Measurements from ENCODE around the gene PRUNE2. TPM values are rescaled to one million over a fixed set of nuclear protein-coding genes. Genes with fewer than 3 reads are reported as not detected.

PRUNE2 gene
- total RNA-seq, 2 experiments from 2014 or later: not detected

GRCh38 chr9:76799473-76799872, 106.4 kb downstream of the PRUNE2 start:
- H3K27me3 Mint-ChIP-seq: peaks cover 4% of the 10 kb centered on the region
- H3K27me3 ChIP-seq (ENCODE audit: control insufficient read depth in 1 of 2, insufficient read depth in 2 of 2, low read length in 2 of 2): peaks cover 0 to 3% of the 10 kb centered on the region in 2 experiments

GRCh38 chr9:76798527-76798926, 107.4 kb downstream of the PRUNE2 start:
- no peaks in the 10 kb centered on the region for H3K36me3 ChIP-seq (ENCODE audit: insufficient read depth, low read length)
- no peaks in the 10 kb centered on the region for H3K36me3 Mint-ChIP-seq (ENCODE audit: low read depth)
- ATAC-seq (ENCODE audit: poor library complexity) (no peak), DNase-seq (no peak)
- ChIA-PET CTCF (no interaction called here), POLR2A (no interaction called here)
- no peak for TF ChIP-seq CTCF (IDR thresholded peaks at IDR 0.05)
- H3K27ac ChIP-seq (ENCODE audit: low read depth in 1 of 2, low read length in 2 of 2): no peak overlapping the region
- H3K9me3 ChIP-seq (ENCODE audit: control insufficient read depth in 1 of 2, insufficient read depth in 1 of 2, low read length in 2 of 2): no peaks in the 10 kb centered on the region
- intact Hi-C loops (cut with DNase I, micrococcal nuclease): no loop called here
- H3K9me3 Mint-ChIP-seq: no peaks in the 10 kb centered on the region
- no peaks in the 10 kb centered on the region for H3K4me1 ChIP-seq (ENCODE audit: insufficient read depth, low read length)
- H3K4me1 Mint-ChIP-seq (ENCODE audit: low read depth): no peaks in the 10 kb centered on the region
- H3K27me3 ChIP-seq (ENCODE audit: control insufficient read depth in 1 of 2, insufficient read depth in 2 of 2, low read length in 2 of 2): peaks cover 0 to 3% of the 10 kb centered on the region in 2 experiments
- H3K27ac Mint-ChIP-seq: no peak overlapping the region
- H3K4me3 ChIP-seq (ENCODE audit: low read length): no peak overlapping the region
- H3K27me3 Mint-ChIP-seq: peaks cover 4% of the 10 kb centered on the region
- no peak overlapping the region for H3K4me3 Mint-ChIP-seq

More at GRCh38 chr9:76799473-76799872, 106.4 kb downstream of the PRUNE2 start:
- H3K4me1 Mint-ChIP-seq (ENCODE audit: low read depth): no peaks in the 10 kb centered on the region
- no peaks in the 10 kb centered on the region for H3K9me3 Mint-ChIP-seq
- no peak overlapping the region for H3K27ac Mint-ChIP-seq
- Histone ChIP-seq H3K36me3 (ENCODE audit: insufficient read depth, low read length) (no peaks in the 10 kb centered on the region), H3K4me1 (ENCODE audit: insufficient read depth, low read length) (no peaks in the 10 kb centered on the region), H3K9me3 (ENCODE audit: control insufficient read depth in 1 of 2, insufficient read depth in 1 of 2, low read length in 2 of 2) (no peaks in the 10 kb centered on the region), H3K27ac (ENCODE audit: low read depth in 1 of 2, low read length in 2 of 2) (no peak overlapping the region), H3K4me3 (ENCODE audit: low read length) (no peak overlapping the region)
- no peaks in the 10 kb centered on the region for H3K36me3 Mint-ChIP-seq (ENCODE audit: low read depth)
- ATAC-seq (ENCODE audit: poor library complexity): no peak
- no peak for TF ChIP-seq CTCF (IDR thresholded peaks at IDR 0.05)
- DNase-seq: no peak
- no peak overlapping the region for H3K4me3 Mint-ChIP-seq
- CTCF ChIA-PET: no interaction called here
- intact Hi-C loops (cut with DNase I, micrococcal nuclease): no loop called here
- POLR2A ChIA-PET: no interaction called here

GRCh38 chr9:76796296-76796695, 109.6 kb downstream of the PRUNE2 start:
- Histone ChIP-seq H3K27ac (ENCODE audit: low read depth in 1 of 2, low read length in 2 of 2) (no peak overlapping the region), H3K4me1 (ENCODE audit: insufficient read depth, low read length) (no peaks in the 10 kb centered on the region), H3K27me3 (ENCODE audit: control insufficient read depth in 1 of 2, insufficient read depth in 2 of 2, low read length in 2 of 2) (peaks cover 0 to 3% of the 10 kb centered on the region in 2 experiments), H3K9me3 (ENCODE audit: control insufficient read depth in 1 of 2, insufficient read depth in 1 of 2, low read length in 2 of 2) (no peaks in the 10 kb centered on the region), H3K36me3 (ENCODE audit: insufficient read depth, low read length) (no peaks in the 10 kb centered on the region), H3K4me3 (ENCODE audit: low read length) (no peak overlapping the region)
- no peak for DNase-seq
- H3K27me3 Mint-ChIP-seq: peaks cover 4% of the 10 kb centered on the region
- TF ChIP-seq CTCF (IDR thresholded peaks at IDR 0.05): no peak
- no peak overlapping the region for H3K4me3 Mint-ChIP-seq
- no peaks in the 10 kb centered on the region for H3K4me1 Mint-ChIP-seq (ENCODE audit: low read depth)
- POLR2A ChIA-PET: no interaction called here
- no peaks in the 10 kb centered on the region for H3K9me3 Mint-ChIP-seq
- ATAC-seq (ENCODE audit: poor library complexity): no peak
- no peak overlapping the region for H3K27ac Mint-ChIP-seq
- intact Hi-C loops (cut with DNase I, micrococcal nuclease): no loop called here
- no peaks in the 10 kb centered on the region for H3K36me3 Mint-ChIP-seq (ENCODE audit: low read depth)
- CTCF ChIA-PET: no interaction called here
